ENCODE data around the gene RNF166.

RNF166 gene

DNA sequence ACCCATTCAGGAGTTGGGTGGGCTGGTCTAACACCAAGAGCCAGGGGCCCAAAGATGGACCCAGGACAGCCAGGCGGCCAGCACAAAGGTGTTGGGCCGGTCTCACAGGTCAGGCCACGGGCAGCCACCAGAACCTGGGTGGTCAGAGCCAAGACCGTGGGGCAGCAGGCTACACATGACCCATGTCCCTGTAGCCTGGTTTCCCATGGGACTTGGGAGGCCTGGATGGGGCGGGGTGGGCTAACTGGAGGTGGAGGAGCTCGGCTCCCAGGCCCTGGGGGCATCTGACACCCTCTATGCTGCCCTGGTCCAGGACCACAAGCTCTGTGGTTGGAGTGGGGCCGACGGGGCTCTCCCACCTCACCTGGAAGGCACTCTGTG is 17.3 kb upstream of the RNF166 start:
- DNase-seq: no peak

DNA sequence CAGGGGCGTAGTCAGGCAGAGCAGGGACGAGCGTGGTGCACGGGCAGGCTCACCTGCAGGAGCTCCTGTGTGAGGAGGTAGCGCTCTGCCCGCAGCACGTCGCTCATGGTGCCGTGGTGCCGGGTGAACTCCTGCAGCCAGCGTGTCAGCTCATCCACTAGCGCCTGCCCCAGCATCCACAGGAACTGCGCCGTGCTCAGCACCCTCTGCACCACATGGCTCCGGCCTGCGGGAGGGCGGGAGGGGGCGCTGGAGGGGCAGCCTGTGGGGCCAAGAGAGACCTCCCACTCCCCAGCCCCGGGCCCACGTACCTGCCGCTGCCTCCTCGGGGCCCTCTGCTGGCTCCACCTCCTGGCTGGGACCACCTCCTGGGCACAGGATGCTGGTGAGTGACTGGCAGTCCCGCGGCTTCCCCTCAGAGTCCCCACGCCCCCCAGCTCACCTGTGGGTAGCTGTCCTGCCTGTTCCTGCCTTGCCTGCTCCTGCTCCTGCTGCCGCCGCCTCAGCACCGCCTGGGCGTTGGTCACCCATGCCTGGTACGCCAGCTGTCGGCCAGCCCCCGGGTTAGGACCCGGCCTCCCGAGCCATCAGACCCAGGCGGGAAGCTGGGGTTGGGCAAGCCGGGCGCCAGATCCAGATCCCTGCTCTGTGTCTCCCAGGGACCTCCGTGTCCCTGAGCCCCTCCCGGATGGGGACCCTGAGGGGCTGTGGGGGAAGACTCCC is 16.7 kb upstream of the RNF166 start:
- DNase-seq: no peak

DNA sequence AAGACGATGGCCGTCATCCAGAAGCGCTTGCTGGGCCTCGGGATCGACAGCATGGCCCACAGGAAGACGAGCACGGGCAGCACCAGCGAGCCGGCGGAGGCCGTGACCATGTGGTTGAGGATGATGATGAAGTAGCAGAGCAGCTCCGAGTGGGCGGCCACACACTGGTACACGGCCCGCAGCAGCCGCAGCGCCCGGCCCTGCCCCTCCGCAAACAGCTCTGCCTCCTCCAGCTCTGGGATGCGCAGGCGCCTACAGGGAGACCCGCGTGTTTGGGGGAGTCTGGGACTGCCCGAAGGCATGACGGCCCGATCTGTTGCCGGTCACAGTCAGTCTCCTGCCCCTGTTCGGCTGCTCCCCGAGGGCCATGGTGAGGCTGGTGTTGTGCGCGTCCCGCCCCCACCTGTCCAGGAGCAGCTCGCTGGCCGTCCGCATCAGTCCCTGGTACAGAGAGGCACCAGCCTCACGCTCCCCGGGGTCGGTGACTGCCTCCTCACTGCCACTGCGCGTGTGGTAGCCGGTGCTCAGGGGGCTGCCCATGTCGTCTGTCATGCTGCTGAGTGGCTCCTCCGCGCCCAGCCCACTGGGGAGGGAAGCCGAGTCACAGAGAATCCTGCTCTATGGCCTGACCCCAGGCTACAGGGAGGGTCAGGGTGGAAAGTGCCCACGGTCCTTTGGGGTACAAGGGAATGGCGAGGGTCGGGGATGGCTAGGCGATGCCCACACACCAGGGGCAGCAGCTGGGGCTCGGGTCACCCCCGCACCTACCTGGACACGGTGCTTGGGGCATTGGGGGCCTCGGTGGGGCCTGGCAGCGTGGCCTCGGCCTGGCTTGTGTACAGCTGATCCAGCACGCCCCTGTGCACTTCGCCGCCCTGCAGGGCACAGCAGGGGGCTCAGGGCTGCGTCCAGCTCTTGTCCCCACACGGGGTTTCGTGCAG is 15.9 kb upstream of the RNF166 start:
- no peak for DNase-seq

DNA sequence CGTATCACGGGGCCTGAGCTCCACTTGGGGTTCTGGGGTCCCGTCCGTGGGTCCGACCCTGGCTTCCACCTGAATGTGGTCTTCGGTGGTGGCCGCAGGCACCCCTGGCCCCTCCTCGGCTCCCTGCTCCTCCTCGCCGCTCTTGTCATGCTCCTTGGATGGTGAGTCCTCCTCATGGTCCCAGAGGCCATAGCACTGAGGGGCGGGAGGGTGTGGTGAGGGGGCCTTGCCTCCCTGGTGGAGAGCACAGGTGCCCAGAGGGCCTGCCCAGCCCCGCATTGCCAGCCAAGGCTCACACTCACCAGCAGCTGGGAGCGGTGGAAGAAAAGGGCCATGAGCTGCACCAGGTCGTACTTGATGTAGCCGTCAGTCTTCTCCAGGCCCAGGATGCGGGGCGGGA is 15.0 kb upstream of the RNF166 start:
- no peak for DNase-seq

DNA sequence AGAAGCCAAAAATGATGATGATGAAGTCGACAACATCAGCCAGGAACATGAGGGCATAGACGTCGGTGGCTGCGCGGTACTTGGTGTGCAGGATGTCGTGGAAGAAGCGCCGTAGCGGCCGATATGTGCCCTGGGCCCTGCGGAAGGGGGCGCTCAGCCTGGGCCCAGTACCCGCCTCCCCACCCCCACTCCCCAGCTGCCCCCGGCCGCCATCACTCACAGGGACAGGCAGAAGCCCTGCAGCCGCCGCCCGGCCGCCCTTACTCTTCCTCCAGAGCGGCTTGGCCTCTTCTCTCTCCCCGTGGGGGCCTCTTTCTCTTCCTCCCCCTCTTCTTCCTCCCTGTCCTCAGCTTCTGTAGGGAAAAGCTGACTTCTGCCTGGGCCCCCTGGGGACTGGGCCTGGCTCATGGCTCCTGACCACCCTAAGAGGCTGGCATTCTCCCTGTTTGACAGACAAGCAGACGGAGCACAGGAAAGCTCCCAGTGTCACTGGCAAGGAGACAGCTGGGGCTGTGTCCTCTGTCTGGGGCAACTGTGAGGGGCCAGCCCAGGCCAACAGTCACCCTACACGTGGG is 14.3 kb upstream of the RNF166 start:
- no peak for DNase-seq

DNA sequence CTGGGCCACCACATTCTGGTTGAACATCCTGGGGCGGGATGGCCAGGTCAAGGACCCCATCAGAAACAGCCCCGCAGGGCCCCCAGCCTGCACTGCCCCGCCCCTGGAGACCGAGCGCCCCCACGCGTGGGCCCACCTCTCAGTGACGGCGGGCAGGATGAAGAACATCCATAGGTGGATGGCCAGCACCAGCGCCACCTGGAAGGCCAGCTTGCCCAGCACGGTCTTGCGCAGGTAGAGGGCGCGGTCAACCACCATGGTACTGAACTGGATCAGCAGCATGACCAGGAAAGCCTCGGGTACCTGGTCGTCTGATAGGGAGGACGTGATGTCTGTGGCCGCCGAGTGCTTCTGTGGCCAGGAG is 13.7 kb upstream of the RNF166 start:
- DNase-seq: no peak

DNA sequence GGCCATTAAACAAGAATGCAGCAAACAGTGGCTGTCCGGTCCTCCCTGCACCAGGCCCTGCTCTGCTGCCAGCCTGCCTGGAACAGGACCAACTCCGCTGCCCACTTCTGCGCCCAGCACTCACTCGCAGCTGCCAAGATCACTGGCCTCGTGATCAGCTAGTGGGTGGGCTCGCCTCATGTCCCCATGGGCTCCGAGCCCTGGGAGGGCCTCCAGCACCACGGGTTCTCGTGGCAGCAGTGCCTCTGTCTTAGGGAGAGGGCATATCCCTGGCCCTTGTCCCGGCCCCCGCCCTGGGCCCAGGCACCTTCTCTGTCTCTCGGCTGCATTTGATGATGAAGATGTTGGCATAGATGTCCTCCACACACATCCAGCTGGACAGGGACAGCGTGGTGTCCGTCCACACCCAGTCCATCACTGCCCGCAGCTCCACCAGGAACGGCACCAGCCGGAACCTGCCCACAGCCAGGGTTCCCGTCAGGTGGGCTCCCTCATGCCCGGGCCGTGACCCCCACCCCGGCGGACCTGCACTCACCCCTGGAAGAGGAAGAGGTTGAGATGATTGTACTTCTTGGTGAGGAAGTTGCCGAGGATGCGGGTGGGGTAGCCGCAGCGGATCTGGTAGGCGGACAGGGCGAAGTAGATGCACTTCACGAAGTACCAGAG is 13.2 kb upstream of the RNF166 start:
- DNase-seq: no peak

DNA sequence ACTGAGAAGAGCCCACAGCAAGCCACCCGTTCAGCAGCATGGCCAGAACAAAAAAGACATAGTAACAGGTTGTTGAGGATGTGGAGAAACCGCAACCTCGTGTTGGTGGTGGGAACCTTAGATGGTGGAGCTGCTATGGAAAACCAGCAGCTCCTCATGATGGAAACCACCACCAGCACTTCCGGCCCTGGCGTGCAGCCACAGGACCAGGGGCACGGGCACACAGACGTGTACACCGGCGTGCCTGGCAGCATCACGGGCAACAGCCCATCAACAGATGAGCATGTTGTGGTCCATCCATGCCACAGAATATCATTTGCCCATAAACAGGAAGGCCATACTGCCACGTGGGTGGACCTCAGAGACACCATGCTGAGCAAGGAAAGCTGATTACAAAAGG is 12.0 kb upstream of the RNF166 start:
- DNase-seq: no peak

DNA sequence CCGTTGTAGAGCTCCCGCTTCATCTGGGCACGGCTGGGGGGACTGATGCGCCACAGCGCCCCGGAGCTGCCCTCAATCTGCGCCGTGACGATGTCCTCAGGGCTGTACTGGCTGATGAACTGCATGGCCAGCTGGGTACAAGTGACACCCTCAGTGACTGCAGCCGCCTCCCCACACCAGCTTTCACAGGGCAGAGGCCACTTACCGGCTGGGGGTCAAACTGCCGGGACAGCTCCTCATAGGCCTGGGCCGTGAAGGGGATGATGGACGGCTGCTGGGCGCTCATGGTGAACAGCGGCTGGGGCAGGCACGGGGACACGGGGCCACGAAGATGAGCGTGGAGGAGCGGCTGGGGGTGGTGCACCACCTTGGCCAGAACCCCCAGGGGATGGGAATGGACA is 10.4 kb upstream of the RNF166 start:
- DNase-seq: no peak

DNA sequence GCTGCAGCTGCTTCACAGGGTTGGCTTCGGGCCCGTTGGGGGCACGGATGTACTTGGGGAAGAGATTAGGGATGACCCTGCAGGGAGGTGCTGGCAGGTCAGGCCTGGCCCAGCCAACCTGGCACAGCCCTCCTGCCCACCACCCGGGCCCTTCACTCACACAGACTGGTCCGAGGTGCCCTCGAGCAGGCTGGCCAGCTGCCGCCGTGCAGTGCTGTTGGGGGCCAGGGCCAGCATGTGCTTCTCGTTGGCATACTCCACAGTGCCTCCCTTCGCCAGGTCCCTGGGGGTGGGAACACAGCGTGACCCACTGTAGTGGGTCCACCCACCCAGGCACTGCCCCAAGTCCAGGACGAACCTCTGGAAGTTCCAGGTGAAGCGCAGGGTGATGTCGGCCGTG is 10.0 kb upstream of the RNF166 start:
- no peak for DNase-seq

DNA sequence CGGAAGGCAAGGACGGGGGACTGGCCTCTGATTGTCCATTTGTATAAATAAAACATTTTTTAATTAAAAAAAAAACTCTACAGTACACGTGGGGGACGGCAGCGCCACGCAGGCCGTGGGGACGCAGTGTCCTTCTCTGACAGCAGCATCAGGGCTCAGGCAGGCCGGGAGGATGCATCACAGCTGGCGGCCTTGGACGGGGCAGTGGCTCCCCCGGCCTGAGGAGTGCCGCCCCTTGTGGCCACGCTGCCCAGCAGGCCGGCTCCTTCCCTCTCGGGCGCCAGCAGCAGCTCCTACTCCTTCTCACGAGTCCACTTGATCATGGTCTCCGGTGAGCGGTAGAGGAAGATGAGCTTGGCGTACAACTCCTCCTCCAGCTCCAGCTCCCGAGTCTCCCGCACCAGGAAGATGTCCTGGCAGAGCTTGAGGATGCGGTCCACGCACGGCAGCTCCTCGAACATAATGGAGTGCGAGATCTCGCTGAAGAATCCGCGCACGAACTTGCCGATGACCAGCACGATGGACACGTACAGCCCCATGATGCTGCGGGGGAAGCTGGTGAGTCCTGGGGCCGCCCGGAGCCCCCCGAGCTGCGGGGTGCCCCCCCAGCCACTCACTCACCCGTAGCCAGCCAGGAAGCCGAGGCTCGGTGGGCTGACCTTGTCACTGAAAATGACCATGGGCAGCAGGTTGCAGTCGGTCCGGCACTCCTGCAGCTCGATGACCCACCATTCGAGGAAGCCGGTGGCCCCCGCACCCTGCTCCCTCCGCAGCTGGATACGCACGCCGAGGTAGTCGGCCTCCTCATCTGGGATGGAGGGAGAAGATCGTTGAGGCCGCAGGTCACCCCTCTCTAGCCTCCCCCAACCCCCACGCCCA is 9.3 kb upstream of the RNF166 start:
- no peak for DNase-seq

DNA sequence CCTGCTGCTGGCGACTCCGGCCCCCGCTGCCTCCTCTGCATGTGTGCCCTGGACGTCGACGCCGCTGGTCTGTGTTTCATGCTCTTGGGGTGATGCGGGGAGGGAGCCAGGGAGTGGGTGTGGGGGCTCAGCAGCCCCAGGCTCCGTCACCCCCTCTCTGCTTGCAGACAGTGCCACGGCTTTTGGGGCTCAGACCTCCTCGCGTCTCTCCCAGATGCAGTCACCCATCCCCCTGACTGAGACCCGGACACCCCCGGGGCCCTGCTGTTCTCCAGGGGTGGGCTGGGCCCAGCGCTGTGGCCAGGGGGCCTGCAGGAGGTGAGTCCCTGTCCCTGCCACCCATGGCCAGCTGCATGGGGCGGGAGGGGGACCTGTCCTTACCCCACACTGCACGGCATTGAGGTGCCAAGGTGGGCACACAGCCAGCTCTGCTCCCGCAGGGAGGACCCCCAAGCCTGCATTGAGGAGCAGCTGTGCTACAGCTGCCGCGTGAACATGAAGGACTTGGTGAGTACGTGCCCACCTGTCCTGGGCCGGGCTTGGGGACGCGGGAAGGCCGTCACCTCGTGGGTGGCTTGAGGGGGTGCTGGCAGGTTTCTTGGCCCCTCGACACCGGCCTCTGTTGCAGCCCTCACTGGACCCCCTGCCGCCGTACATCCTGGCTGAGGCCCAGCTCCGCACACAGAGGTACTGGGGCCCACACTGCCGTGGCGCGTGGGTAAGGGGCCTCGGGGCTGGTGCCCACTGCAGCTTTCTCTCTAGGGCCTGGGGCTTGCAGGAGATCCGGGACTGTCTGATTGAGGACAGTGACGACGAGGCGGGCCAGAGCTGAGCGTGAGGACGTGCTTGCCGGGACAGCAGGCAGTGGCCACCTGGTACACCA is 8.5 kb upstream of the RNF166 start:
- DNase-seq: no peak

DNA sequence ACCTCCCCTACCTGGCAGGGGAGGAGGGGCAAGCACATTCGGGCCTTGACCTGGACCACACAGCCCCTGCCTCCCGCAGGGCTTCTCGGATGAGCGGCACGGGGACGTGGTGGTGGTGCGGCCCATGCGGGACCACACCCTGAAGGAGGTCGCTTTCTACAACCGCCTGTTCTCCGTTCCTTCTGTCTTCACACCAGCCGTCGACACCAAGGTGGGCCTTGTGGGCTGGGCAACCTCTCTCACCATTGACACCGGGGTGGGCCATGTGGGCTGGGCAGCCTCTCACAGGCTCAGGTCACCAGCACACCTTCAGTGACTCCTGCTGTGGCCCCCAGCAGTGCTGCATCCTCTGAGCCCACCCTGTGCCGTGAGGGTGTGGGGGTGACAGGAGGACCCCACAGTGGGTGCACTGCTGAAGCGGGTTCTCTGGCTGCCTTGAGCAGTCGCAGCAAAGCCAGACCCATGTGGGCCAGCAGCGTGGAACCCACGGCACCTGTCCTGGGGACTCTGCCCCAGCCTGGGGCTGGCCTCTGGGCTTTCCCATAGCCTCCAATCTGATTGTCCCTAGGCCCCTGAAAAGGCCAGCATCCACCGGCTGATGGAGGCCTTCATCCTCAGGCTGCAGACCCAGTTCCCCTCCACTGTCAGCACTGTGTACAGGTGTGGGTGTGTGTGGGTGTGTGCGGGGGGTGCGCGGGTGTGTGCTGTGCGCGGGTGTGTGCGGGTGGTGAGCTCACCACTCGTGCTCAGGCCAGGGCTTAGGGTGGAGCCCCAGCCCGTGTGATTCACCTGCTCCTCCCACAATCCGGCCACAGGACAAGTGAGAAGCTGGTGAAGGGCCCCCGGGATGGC is 7.6 kb upstream of the RNF166 start:
- DNase-seq: no peak

DNA sequence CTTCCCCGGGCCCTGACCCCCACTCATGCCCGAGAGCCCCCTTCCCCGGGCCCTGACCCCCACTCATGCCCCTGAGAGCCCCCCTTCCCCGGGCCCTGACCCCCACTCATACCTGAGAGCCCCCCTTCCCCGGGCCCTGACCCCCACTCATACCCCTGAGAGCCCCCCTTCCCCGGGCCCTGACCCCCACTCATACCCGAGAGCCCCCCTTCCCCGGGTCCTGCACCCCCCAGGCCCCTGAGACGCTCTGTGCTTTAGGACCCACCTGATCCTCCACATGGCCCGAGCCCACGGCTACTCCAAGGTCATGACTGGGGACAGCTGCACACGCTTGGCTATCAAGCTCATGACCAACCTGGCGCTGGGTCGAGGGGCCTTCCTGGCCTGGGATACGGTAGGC is 6.8 kb upstream of the RNF166 start:
- DNase-seq: no peak

DNA sequence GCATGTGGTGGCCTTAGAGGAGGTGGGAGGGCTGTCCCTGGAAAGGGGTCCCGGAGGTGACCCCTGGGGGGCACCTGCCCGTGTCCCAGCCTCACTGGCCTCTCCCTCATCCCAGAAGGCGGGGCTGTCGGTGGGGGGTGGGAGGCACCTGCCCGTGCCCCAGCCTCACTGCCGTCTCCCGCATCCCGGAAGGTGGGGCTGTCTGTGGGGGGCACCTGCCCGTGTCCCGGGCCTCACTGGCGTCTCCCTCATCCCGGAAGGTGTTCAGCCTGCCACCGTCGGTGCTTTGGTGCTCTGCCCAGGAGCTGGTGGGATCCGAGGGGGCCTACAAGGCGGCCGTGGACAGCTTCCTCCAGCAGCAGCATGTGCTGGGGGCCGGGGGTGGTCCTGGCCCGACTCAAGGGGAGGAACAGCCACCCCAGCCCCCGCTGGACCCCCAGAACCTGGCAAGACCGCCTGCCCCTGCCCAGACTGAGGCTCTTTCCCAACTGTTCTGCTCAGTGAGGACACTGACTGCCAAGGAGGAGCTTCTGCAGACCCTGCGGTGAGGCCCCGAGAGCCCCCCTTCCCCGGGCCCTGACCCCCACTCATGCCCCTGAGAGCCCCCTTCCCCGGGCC is 6.3 kb upstream of the RNF166 start:
- no peak for DNase-seq

DNA sequence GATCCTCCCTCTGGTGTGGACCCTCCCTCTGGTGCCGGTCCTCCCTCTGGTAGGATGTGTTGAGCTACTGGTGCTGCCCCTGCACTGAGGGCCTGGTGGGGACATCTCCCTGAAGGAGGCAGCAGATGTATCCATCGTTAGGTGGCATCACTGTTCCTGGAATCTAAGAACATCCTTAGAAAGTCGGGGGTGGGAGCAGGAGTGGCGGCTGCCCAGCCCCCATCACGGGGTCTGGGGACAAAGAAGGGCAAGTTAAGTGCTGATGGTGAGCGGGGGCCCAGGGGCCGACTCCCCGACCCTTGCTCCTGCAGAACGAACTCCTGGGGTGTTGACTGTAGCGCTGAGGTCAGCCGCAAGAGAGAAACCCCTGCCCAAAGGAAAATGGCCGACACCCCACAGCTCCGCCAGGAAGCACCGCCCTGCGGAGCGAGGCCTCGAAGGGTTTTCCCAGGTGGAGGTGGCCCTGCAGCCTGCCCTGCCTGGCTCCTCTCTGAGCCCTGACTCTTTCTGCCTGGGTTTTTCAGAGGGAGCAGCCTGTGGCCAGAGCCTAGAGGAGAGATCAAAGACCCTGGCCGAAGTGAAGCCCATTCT is 5.6 kb upstream of the RNF166 start:
- DNase-seq: no peak

DNA sequence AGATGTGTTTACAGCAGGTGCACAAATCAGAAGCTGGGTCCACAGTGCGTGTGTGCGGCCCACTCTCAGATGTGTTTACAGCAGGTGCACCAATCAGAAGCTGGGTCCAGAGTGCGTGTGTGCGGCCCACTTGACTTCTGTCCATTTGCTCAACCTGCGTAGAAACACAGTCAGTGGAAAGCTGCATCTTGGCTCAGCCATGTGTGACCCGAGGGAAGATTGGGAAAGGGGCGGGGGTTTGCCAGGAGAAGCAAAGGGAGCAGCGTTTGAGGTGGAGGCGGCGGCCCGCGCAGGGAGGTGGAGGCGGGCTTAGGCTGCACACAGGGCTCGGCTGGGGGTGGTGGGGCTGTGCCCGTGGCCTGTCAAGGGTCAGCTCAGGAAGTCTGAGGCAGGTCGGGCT is 4.3 kb upstream of the RNF166 start:
- no peak for DNase-seq

DNA sequence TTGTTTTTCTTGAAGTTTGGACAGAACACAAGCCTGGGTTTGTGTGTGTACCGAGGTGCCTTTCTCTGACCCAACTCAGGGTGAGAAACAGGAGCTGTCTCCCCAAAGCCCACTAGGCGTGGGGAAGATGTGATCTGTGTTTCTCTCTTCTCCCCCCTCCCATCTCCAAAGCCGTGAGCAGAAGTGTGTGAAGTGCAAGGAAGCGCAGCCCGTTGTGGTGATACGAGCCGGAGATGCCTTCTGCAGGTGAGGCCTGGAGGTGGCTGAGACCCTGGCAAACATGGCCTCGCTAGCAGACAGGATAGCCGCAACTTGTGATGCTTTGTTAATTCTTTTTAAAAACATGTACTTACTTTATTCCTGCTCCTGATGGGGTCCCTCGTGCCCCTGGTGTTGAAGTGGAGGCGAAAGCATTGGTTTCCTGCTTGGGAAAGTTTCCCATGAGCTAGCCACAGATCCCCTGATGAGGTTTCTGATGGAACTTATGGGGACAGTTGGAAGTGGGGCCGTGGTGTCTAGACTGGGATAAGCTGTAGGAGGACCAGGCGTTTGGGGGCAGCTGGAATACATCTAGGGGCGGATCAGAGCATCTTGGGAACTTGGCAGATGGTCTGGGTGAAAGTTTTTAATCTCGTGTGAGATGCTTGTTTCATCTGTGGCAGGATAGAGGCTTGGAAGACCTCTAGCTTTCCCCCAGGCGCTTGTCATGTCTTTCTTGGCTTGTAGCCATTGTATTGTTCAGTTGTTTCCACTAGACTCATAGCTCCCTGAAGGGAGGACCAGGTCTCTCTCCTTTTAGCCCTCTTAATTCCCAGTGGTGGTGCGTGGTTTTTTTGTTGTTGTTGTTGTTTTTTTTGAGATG is 988 bp upstream of the RNF166 start:
- no peak for DNase-seq

DNA sequence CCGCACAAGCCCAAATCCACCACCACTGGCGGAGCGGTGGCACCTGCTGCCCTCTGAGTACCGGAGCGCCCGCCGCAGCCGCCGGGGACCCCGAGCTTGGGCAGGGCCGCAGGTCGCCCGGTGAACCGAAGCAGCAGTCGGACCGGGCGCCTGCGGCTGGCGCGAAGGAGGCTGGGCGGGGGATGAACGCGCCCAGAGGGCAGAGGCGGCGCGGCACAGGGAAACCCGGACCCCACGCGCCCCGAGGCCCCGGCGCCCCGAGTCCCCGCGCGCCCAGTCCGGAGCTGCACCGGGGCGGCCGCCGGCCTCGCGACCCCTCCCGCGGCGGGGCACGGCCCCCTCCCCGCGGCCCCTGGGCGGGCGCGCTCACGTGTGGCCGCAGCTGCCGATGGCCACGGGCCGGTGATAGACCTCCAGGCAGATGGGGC is 393 bp downstream of the RNF166 start:
- no peak for DNase-seq

All from stimulated activated CD4-positive, alpha-beta T cell treated with anti-CD3 and anti-CD28 coated beads, Interleukin-1b, Interleukin-23, amount 100 ng/mL, for 48 hours (primary cell).